ENCODE measurements around the gene BRD4.

BRD4 gene

DNA sequence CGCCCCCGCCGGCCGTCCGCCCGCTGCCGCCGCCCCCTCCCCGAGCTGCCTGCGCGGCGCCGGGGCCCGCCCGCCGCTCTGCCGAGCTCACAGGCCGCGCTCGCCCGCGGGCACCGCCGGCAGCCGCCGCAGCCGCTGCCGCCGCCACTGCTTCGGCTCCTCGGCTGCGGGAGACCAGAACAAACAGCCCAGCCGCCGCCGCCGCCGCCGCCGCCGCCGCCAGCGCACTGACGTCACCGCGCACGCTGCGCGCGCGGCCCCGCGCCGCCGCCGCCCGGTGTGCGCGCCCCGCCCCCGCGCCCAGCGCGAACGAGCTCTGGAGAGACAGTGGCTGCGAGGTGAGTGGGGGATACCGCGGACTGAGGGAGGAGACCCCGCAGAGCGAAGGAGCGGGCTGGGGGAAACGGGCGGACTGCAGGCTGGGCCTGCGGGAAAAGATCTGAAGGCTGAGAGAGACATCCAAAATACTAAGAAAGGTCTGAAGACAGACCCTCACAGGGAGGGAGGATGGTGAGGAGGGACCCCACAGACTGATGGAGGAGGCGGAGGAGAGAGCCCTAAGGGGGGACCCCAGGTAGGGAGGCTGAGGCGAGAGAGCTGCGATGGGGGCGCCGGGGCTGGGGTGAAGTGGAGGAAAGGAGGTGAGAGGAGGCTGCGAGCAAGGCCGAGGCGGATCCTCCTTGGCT lies at the start of gene BRD4:
TSS of gene BRD4 (minus strand) at position 229 of the 686 bp plus-strand sequence. CDS start 59,440 bp downstream, outside the sequence.
- Histone ChIP-seq H3K9ac (peak within 1 kb of the TSS; percentile 99), H3K9me3 (no peaks in the 10 kb centered on the region), H3K4me2 (peak within 1 kb of the TSS; percentile 90), H3K4me3 (peak within 1 kb of the TSS; percentile 95), H3K27ac (peak within 1 kb of the TSS; percentile 99), H4K20me1 (peaks cover 43% of the 10 kb centered on the region), H3K4me1 (peaks cover 53% of the 10 kb centered on the region), H3K27me3 (no peaks in the 10 kb centered on the region), H3K36me3 (peaks cover 13% of the 10 kb centered on the region)
- TF ChIP-seq Cebpa-rat (IDR thresholded peaks at IDR 0.05), result no peak

DNA sequence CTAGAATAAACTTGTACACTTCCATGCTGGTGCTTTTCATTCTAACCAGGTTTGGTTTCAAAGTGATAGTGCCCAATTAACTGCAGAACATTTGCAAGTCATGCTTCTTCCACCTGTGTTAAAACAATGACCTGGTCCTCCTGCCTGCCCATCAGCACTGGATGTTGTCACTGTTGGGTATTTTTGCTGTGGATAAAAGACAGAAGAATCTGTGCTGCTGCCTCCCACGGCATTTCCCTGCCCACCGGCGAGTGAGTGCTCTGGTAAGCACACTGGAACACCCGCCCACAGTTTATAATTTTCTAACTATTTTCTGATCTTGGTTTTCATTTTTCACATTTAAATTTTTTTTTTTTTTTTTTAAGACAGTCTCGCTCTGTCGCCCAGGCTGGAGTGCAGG lies 49.5 kb upstream of the BRD4 start:
- no peaks in the 10 kb centered on the region for H3K9me3 ChIP-seq
- no peak overlapping the region for H3K27ac ChIP-seq
- H3K4me2 ChIP-seq, result no peak overlapping the region
- H3K4me1 ChIP-seq, result peaks cover 23% of the 10 kb centered on the region
- H4K20me1 ChIP-seq, result peaks cover 48% of the 10 kb centered on the region
- no peak overlapping the region for H3K4me3 ChIP-seq
- peaks cover 32% of the 10 kb centered on the region for H3K36me3 ChIP-seq
- H3K27me3 ChIP-seq, result no peaks in the 10 kb centered on the region
- TF ChIP-seq Cebpa-rat (IDR thresholded peaks at IDR 0.05), result no peak
- H3K9ac ChIP-seq, result no peak overlapping the region

DNA sequence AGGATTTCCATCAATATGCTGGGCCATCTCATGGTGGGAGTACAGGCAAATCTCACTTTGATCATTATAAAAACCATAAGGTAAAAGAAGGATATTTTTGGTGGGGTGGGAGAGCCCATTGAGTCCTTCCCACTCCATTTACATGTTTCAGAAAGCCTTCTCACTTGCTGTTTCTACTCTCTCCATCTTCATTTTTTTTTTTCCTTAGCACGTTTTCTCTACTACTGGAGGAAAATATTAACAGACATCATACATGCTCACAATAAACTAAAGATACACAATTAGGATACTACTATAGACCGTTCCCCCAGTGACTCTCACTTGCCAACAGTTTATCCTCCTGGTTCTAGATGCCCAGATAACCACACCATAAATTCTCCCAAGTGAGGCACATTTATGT lies 49.1 kb upstream of the BRD4 start:
- Histone ChIP-seq H3K27ac (no peak overlapping the region), H3K4me2 (no peak overlapping the region), H3K4me1 (peaks cover 27% of the 10 kb centered on the region), H3K9ac (no peak overlapping the region), H4K20me1 (peaks cover 48% of the 10 kb centered on the region), H3K4me3 (no peak overlapping the region), H3K27me3 (no peaks in the 10 kb centered on the region), H3K9me3 (no peaks in the 10 kb centered on the region), H3K36me3 (peaks cover 27% of the 10 kb centered on the region)
- TF ChIP-seq Cebpa-rat (IDR thresholded peaks at IDR 0.05), result no peak

DNA sequence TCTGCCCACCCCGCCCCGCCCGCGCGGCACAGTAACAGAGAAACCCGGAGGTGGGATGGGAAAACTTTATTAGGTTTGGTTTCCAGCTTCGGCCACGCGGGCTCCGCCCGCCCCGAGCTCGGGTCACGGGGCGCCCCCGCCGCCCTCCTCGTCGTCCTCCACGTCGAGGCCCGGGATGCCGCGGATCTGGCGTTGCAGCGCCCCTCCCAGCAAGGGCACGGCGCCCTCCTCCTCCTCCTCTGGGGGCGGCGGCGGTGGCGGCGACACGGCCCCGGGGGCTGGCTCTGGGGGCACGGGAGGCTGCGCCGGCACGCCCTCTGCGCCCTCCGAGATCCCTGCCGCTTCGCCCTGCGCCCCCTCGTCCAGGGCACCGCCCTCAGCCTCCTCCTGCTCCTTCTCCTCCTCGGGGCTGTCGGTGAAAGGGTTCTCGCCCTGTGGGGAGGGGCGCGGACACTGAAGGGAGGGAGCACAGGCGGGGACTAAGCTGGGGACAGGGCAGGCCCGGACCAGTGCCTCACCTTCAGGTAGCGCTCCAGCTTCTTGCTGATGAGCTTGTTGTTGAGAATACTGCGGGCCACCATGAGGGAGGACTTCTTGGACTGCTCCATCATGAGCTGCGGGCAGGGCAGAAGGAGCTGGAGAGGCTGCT lies 47.8 kb upstream of the BRD4 start:
- Histone ChIP-seq H3K9me3 (no peaks in the 10 kb centered on the region), H3K9ac (peak overlapping the region; percentile 82), H3K36me3 (peaks cover 23% of the 10 kb centered on the region), H3K4me1 (peaks cover 34% of the 10 kb centered on the region), H3K27ac (peak overlapping the region; percentile 84), H3K4me3 (peak overlapping the region; percentile 81), H3K27me3 (no peaks in the 10 kb centered on the region), H3K4me2 (peak overlapping the region; percentile 90), H4K20me1 (peaks cover 57% of the 10 kb centered on the region)
- no peak for TF ChIP-seq Cebpa-rat (IDR thresholded peaks at IDR 0.05)

DNA sequence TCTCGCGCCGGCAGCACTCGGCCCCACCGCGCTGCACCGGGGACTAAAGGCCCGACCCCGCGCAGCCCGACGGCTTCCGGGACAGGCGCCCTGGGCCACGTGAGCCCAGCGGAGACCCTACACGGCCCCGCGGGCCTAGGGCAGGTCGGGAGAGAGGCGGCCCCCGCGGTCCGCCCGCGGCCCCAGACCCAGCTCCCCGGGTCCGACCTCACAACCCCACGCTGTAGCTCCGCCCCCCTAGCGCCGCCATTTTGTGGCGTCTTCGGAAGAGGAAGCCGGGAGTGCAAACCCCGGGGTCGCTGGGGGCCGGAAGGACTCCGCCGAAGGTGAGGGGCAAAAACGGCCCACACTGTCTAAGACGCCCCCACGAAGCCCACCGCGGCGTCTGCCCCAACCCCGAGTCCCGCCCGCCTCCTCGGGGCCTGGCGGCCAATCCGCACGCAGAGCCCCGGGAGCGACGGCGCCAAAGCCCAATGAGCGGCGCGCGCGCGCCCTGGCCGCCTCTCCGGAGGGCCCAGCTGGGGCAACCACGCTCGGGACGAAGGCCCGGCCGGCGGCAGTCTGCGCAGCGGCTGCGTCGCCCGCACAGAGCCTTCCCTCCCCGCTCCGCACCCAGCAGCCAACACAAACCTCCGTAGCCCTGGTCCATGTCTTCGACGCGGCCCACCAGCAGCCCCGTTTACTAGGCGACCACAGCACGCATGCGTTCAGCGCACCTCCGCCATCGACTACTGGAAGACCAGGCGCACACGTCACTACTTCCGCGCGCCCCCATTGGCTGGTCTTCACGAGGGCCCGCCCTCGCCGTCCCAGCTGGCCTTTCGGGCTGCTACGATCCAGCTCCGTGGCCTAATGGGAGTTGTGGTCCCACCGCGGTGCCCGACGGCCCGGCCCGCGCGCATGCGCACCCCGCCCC lies 47.0 kb upstream of the BRD4 start, which contains the start of gene AKAP8:
TSS of gene AKAP8 (minus strand) at position 705 of the 916 bp plus-strand sequence. CDS start at position 649, 56 bp downstream.
- H3K4me3 ChIP-seq, result peak within 1 kb of the TSS; percentile 81
- no peaks in the 10 kb centered on the region for H3K27me3 ChIP-seq
- peak within 1 kb of the TSS; percentile 96 for H3K4me2 ChIP-seq
- H4K20me1 ChIP-seq, result peaks cover 64% of the 10 kb centered on the region
- no peak for TF ChIP-seq Cebpa-rat (IDR thresholded peaks at IDR 0.05)
- H3K36me3 ChIP-seq, result peaks cover 31% of the 10 kb centered on the region
- peak within 1 kb of the TSS; percentile 98 for H3K27ac ChIP-seq
- H3K4me1 ChIP-seq, result peaks cover 34% of the 10 kb centered on the region
- H3K9me3 ChIP-seq, result no peaks in the 10 kb centered on the region
- peak within 1 kb of the TSS; percentile 98 for H3K9ac ChIP-seq

DNA sequence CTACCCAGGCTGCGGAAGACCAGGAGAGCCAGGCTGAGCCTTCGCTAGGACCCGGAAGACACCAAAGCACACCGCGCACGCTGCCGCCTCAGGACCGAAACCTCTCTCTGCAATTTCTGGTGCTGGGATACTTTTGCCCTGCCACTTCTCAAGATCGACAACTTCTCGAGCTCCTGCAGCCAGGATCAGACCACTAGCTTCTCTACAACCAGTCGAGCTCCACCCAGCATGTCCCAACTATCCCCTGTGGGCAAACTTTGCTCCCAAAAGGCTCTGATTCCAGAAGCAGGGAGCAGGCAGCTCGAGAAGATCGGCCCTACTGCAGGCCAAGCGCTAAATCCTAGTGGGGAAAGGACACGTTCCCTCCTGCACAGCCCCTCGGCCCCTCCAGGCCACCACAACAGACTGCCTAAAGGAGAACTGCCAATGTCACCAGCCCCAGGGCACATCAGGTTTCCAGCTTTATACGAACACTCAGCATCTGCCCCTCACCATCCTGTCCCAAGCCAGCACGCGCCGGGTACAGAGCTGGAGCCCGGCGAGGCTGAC lies 46.3 kb upstream of the BRD4 start:
- Histone ChIP-seq H3K27ac (peak overlapping the region; percentile 98), H4K20me1 (peaks cover 72% of the 10 kb centered on the region), H3K9me3 (no peaks in the 10 kb centered on the region), H3K27me3 (no peaks in the 10 kb centered on the region), H3K4me3 (peak overlapping the region; percentile 81), H3K4me2 (peak overlapping the region; percentile 96), H3K4me1 (peaks cover 34% of the 10 kb centered on the region), H3K36me3 (peaks cover 38% of the 10 kb centered on the region), H3K9ac (peak overlapping the region; percentile 98)
- no peak for TF ChIP-seq Cebpa-rat (IDR thresholded peaks at IDR 0.05)

DNA sequence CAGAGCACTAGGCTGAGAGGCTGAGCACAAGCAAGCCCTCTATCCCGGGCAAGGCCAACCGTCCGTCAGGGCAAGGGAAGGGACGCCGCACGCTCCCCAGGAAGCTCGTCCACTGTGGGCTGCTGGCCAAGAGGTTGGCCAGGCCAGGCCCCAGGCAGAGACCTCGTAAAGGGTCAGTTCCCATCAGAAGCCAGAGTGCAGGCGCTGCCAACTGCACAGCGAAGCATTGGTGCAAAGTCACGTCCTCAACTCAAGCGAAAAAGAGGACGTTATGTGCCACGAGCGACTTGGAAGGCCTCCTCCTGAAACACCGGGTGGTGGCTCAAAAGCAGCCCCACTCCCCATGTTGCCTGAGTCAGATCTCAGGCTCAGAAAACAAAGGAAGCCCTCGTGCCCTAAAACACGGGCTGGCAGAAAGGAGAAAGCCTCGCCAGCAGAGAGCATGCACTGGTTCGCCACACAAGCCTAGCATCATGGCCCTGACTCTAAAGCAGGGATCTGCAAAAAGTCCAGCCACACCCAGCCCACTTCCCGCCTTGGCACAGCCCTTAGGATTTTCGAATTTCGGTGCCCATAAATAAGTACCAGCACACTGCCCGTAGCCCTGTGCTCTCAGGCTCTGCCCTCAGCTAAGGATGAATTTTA lies 42.6 kb upstream of the BRD4 start:
- Histone ChIP-seq H3K27ac (no peak overlapping the region), H3K4me1 (peaks cover 23% of the 10 kb centered on the region), H4K20me1 (peaks cover 89% of the 10 kb centered on the region), H3K9ac (no peak overlapping the region), H3K4me2 (no peak overlapping the region), H3K9me3 (no peaks in the 10 kb centered on the region), H3K27me3 (no peaks in the 10 kb centered on the region), H3K36me3 (peaks cover 60% of the 10 kb centered on the region), H3K4me3 (no peak overlapping the region)
- no peak for TF ChIP-seq Cebpa-rat (IDR thresholded peaks at IDR 0.05)

DNA sequence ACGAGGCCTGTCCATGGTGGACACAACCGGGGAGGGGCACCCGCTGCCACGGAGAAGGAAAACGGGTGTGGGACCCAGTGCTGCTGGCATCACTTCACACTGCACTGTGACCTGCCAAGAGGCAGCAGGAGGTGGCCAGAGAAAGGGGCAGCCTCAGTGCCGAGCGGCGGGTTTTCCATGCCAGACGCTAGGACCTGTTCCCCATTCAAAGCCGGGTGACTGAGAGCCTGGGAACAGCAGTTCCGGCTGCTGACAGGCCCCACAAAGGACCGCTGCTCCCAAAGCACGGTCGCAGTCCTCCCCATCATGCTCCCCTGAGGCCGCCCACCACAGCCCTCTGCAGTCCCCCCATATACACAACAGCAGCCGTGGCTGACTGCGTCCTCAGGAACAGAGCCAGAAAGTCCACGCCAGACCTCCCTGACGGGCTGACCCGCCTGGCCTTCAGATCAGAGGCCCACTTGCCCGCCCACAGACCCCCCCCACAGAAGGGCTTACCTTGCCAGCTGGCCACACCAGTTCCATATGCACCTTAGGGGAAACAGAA lies 41.8 kb upstream of the BRD4 start:
- no peak overlapping the region for H3K9ac ChIP-seq
- no peak overlapping the region for H3K4me3 ChIP-seq
- H3K27me3 ChIP-seq, result no peaks in the 10 kb centered on the region
- TF ChIP-seq Cebpa-rat (IDR thresholded peaks at IDR 0.05), result no peak
- no peak overlapping the region for H3K27ac ChIP-seq
- H3K36me3 ChIP-seq, result peaks cover 68% of the 10 kb centered on the region
- peaks cover 97% of the 10 kb centered on the region for H4K20me1 ChIP-seq
- H3K4me2 ChIP-seq, result no peak overlapping the region
- peaks cover 23% of the 10 kb centered on the region for H3K4me1 ChIP-seq
- no peaks in the 10 kb centered on the region for H3K9me3 ChIP-seq

DNA sequence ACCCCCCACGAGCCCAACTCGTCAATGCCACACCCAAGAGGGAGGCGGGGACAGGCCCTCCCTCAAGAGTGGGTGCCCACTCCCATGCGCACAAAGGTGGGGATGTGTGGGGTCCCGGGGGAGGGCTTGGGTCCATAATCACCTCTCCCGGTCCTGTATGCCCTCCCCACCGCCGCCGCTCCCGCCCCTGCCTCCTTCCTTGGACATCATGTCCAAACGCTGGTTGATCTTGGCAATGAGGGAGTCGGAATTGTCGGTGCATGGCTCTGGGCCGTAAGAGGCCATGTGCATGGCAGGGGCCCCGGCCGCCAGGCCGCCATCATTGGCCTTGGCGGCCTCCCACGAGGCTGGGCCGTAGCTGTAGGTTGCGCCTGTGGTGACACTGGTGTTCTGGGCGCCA lies 41.3 kb upstream of the BRD4 start:
- Histone ChIP-seq H3K4me1 (peaks cover 23% of the 10 kb centered on the region), H3K9ac (no peak overlapping the region), H3K9me3 (no peaks in the 10 kb centered on the region), H3K36me3 (peaks cover 73% of the 10 kb centered on the region), H4K20me1 (peaks cover 98% of the 10 kb centered on the region), H3K27ac (no peak overlapping the region), H3K27me3 (no peaks in the 10 kb centered on the region), H3K4me3 (no peak overlapping the region), H3K4me2 (no peak overlapping the region)
- no peak for TF ChIP-seq Cebpa-rat (IDR thresholded peaks at IDR 0.05)
